ACC112 (cell line): ENCODE measurements around the gene TM9SF1.
"Not testable (repeated sequence)": the region's sequence is repeated elsewhere in the genome, so short reads cannot be mapped to it uniquely, and the experiment has no call there.

Experiments used
- H2AFZ ChIP-seq: fragments of 200-600 bp; sonication (generic); one replicate; pipeline ENCODE4 v1.6.0; 2017; ENCODE audit warnings: antibody characterized with exemption, low read length; ENCODE audit not compliant: unreplicated experiment
- H3K27ac ChIP-seq: fragments of 200-600 bp; sonication (generic); 2 replicates; pipeline ENCODE4 v1.5.1; 2014; ENCODE audit warnings: low read depth, mild to moderate bottlenecking, antibody characterized with exemption, low read length, moderate library complexity
- H3K27me3 ChIP-seq: fragments of 200-600 bp; sonication (generic); 2 replicates; pipeline ENCODE4 v1.6.1; 2014; ENCODE audit warnings: mild to moderate bottlenecking, antibody characterized with exemption, low read length, moderate library complexity, mixed read lengths; ENCODE audit not compliant: insufficient read depth
- H3K36me3 ChIP-seq: fragments of 200-600 bp; sonication (generic); 2 replicates; pipeline ENCODE4 v1.6.1; 2016; ENCODE audit warnings: mild to moderate bottlenecking, antibody characterized with exemption, low read length, moderate library complexity, mixed read lengths; ENCODE audit not compliant: insufficient read depth
- H3K4me1 ChIP-seq: fragments of 200-600 bp; sonication (generic); one replicate; pipeline ENCODE4 v1.6.1; 2016; ENCODE audit warnings: low read length, mixed read lengths; ENCODE audit not compliant: insufficient read depth, unreplicated experiment, control insufficient read depth
- H3K4me3 ChIP-seq: fragments of 200-600 bp; sonication (generic); 2 replicates; pipeline ENCODE4 v1.5.1; 2014; ENCODE audit warnings: mild to moderate bottlenecking, low read depth, low read length
- H3K79me2 ChIP-seq: fragments of 200-600 bp; sonication (generic); one replicate; pipeline ENCODE4 v1.6.0; 2016; ENCODE audit warnings: low read length; ENCODE audit not compliant: control insufficient read depth, unreplicated experiment, insufficient read depth

TM9SF1 gene

DNA sequence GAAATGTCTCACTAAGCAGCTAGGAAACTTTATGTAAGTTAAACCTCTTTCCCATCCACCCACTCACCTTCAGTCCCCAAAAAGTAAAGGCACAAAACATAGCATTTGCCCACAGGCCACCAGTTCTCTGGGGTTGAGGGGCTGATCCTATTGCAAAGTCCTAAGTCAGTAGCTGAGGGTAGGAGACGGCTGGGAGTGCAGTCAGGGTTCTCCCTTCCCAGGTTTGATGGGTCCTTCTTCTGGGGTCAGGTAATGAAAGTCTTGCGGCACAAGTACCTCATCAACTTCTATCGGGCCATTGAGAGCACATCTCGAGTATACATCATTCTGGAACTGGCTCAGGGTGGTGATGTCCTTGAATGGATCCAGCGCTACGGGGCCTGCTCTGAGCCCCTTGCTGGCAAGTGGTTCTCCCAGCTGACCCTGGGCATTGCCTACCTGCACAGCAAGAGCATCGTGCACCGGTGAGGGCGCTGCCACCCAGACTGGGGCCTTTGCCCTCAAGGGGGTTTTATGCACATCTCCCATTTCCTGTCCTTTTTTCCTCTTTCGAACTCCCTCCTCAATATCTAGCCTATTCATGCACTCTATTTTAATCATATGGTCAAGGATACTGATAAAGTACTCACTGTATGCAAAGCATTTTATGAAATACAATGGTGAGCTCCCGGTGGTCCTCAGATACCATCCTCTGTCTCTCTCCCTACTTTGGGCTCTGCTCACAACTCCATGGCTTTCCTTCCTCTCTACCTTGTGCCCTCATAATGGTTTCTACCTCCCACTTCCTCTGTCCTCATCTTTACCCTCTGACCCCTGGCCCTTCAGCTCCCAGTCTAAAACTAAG is 11.2 kb upstream of the TM9SF1 start:
- Histone ChIP-seq H3K4me1 (no peaks in the 10 kb centered on the region), H2AFZ (no peak overlapping the region), H3K27me3 (no peaks in the 10 kb centered on the region), H3K79me2 (peaks cover 1% of the 10 kb centered on the region), H3K4me3 (no peak overlapping the region), H3K36me3 (peaks cover 51% of the 10 kb centered on the region), H3K27ac (no peak overlapping the region)

DNA sequence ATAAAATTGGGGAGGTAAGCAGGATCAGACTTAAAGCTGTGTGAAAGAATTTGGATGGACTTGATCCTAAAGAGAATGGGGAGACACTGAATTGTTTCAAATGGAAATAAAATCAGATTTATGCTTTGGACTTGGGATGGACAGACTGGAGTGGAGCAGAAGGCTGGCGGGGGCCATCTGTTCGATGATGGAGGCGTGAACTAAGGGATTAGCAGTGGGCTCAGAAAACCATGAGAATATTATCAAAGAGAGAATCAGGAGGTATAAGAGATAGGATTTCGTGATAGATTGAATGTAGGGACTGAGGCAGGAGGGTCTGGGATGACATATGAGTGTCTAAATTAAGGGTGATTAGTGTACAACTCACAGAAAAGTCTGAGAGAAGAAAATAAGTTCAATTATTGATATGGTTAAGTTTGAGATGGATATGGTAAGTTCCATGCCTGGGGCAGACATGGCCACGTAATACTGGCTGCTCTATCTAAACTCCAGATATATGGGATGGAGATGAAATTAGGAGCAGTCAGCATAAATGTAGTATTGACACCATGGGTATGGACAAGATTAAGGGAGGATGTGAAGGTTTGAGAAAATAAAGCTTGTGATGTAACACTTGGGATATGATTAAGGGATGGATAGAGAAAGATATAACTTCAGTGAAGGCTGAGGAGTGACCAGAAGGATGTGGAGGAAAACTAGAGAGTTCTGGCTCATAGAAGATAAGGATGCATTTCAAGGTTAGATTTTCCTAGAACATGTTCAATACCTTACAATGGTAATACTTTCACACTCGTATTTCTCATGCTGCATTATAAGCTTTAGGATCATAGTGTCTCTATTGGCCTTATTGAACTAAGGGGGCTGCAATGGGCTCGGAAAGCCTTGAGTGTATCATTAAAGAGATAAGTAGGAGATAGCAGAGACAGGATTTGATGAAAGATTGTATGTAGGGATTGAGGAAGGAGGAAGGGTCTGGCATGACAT is 9.2 kb upstream of the TM9SF1 start:
- Histone ChIP-seq H3K4me1 (no peaks in the 10 kb centered on the region), H3K27ac (no peak overlapping the region), H3K27me3 (no peaks in the 10 kb centered on the region), H3K4me3 (no peak overlapping the region), H3K79me2 (no peaks in the 10 kb centered on the region), H2AFZ (no peak overlapping the region), H3K36me3 (peaks cover 46% of the 10 kb centered on the region)

DNA sequence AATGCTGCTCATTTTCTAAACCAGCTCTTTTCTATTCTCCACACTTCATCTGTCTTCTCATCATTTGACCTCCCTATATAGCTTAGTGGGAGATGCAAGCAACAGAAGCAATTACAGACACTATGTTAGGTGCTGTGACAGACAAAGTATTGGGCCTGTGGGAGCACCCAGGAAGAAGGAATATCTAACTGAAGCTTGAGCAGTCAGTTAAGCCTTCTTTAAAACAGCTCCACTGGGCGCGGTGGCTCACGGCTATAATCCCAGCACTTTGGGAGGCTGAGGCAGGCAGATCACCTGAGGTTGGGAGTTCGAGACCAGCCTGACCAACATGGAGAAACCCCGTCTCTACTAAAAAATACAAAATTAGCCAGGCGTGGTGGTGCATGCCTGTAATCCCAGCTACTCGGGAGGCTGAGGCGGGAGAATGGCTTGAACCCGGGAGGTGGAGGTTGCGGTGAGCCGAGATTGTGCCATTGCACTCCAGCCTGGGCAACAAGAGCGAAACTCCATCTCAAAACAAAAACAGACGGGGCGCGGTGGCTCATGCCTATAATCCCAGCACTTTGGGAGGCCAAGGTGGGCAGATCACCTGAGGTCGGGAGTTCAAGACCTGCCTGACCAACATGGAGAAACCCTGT is 8.1 kb upstream of the TM9SF1 start:
- H3K79me2 ChIP-seq, H2AFZ ChIP-seq, H3K27ac ChIP-seq, H3K4me1 ChIP-seq, H3K4me3 ChIP-seq, H3K27me3 ChIP-seq: not testable (repeated sequence)
- H3K36me3 ChIP-seq: peaks cover 45% of the 10 kb centered on the region

DNA sequence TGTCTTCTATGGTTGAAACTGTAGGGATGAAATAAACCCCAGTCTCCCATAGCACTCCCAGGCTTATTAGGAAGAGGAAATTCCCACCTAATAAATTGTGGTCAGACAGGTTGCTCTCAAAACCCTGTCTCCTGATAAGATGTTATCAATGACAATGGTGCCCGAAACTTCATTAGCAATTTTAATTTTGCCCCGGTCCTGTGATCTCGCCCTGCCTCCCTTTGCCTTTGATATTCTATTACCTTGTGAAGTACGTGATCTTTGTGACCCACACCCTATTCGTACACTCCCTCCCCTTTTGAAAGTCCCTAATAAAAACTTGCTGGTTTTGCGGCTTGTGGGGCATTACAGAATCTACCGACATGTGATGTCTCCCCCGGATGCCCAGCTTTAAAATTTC is 7.3 kb upstream of the TM9SF1 start:
- H3K27me3 ChIP-seq, H3K4me1 ChIP-seq, H3K27ac ChIP-seq, H2AFZ ChIP-seq, H3K4me3 ChIP-seq: not testable (repeated sequence)
- Histone ChIP-seq H3K36me3 (peaks cover 37% of the 10 kb centered on the region), H3K79me2 (peaks cover 10% of the 10 kb centered on the region)

DNA sequence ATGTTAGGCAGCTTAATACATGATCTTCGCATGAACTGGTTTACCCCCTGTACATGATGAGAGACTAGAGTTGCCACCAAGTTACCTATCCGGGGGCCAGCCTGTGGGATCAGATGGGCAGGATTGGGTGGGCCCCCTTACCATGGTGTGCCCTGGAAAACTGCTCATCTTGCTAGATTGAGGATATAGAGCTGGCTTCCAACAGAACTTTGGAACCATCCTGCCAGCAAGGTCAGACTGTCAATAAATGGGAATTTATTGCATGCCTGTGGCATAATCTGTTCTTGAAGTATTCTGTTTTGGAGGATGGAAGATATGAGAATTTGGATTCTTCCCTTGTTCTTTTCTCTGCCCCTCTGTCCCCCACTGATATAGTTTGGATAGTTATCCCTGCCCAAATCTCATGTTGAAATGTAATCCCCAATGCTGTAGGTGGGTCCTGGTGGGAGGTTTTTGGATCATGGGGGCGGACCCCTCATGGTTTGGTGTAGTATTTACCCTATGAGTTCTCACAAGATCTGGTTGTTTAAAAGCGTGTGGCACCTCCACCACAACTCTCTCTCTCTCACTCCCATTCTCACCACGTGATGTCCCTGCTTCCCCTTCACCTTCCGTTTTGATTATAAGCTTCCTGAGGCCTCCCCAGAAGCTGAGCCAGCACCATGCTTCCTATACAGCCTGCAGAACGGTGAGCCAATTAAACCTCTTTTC is 3.7 kb upstream of the TM9SF1 start:
- Histone ChIP-seq H3K27ac (no peak overlapping the region), H3K36me3 (peaks cover 14% of the 10 kb centered on the region), H3K79me2 (peaks cover 39% of the 10 kb centered on the region), H3K4me3 (no peak overlapping the region), H3K27me3 (no peaks in the 10 kb centered on the region), H2AFZ (no peak overlapping the region), H3K4me1 (peaks cover 15% of the 10 kb centered on the region)

DNA sequence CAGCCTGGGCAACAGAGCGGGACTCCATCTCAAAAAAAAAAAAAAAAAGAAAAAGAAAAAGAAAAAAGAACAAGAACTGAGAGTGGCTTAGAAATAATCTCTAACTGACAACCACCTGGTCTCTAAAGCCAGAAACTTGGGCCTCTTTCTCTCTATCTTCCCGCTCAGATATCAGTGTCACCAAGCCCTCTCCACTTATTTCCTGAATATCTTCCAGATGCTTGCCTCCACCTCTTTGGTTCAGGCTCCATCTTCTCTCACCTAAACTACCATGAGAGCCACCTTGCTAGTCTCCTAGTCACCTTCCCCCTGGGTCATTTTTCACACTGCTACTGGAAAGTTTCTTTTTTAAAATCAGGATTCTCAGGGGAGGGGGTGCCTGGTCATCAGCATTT is 1.8 kb upstream of the TM9SF1 start:
- Histone ChIP-seq H3K27me3 (no peaks in the 10 kb centered on the region), H3K4me1 (peaks cover 17% of the 10 kb centered on the region), H2AFZ (no peak overlapping the region), H3K36me3 (peaks cover 17% of the 10 kb centered on the region), H3K27ac (no peak overlapping the region), H3K4me3 (peak overlapping the region; percentile 96; the same call in 1 of the 2 replicates), H3K79me2 (peaks cover 50% of the 10 kb centered on the region)

DNA sequence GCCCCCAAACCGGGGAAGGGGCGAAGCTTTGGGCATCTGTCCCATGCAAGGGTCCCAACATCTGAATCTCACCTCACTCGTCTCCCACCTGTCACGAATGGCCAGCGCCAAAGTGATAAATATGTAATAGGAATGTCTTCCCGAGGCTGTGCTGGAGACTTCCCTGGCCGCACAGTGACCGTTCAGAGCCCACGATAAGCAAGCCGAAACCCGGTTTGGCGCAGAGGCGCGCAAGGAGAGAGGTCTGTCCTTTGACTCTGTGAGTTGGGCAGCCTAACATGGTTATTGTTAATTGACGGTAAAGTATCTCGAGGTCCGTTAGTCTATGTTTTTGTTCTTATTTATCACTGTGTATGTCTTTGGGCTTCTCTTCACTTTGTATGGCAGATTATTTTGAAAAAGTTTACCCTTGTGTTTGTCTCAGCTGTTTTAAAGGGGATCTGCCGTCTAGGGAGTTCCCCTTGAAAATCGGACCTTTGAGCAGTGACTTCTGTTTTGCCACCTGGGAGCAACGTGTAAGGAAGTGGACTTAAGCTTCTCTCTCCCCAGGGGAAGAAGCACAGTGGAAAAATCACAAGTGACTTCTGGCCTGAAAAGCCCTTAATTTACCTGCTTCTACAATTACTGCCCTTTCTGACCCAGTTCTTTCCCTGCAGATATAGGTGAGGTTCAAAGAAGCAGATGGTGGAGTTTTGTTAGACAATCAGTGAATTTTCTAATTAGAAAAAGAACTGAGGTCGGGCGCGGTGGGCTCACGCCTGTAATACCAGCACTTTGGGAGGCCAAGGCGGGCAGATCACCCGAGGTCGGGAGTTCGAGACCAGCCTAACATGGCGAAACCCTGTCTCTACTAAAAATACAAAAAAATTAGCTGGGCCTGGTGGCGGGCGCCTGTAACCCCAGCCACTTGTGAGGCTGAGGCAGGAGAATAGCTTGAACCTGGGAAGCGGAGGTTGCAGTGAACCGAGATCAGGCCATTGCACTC is 1.1 kb upstream of the TM9SF1 start:
- H2AFZ ChIP-seq: peak overlapping the region; percentile 94

DNA sequence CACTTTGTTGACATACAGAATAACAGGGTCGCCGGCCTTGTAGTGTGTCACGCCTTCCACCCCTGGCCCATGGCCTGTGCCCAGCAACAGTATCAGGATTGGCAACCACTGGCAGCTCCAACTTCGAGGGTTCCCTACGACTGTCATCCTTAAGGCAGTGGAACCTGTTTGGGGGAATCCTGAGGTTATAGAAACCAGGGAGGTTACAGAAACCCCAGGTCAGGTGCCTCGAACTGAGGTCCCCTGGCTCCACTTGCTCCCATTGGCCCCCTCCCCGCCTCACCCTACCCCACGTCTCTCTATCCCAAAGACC is 412 bp downstream of the TM9SF1 start:
- Histone ChIP-seq H3K27me3 (no peaks in the 10 kb centered on the region), H2AFZ (peak overlapping the region; percentile 94), H3K36me3 (peaks cover 19% of the 10 kb centered on the region), H3K4me3 (peak overlapping the region; percentile 96), H3K27ac (peak overlapping the region; percentile 94), H3K4me1 (peaks cover 17% of the 10 kb centered on the region), H3K79me2 (peaks cover 50% of the 10 kb centered on the region)

More for the DNA sequence above, 1.1 kb upstream of the TM9SF1 start:
- peaks cover 17% of the 10 kb centered on the region for H3K4me1 ChIP-seq
- peaks cover 50% of the 10 kb centered on the region for H3K79me2 ChIP-seq
- H3K27me3 ChIP-seq: no peaks in the 10 kb centered on the region
- peaks cover 14% of the 10 kb centered on the region for H3K36me3 ChIP-seq
- H3K27ac ChIP-seq: peak overlapping the region; percentile 94
- H3K4me3 ChIP-seq: peak overlapping the region; percentile 96

DNA sequence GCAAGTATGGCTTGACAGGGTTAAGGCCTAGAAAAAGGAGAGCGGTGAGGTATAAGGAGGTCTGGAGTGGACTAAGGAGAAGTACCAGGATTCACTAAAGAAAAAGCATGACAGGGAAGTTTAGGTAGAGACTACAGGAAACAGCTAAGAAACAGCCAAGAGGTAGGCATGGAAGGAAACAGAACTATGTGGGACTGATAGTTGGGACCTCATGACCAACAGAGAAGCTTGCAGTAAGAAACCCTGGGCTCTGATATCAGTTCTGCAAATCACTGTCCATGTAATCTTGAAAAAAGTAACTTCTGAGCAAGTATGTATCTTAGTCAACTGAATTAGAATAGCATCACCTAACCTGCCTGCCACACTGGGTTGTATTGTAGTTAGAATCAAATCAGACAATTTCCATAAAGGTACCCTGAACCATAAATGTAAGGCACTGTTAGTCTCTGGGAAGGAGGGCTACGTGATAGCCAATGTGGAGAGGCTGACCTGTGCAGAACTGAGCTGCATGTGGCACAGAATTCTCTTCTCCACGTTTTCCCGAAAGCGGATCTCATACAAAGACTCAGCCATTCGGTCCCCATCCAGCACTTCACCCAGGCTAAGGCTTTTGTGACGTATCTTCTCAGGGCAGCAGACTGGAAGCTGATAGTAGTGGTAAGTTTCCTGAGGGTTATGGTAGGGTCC is 912 bp downstream of the TM9SF1 start:
- Histone ChIP-seq H2AFZ (peak overlapping the region; percentile 94), H3K4me3 (peak overlapping the region; percentile 96), H3K79me2 (peaks cover 50% of the 10 kb centered on the region), H3K36me3 (peaks cover 19% of the 10 kb centered on the region), H3K27ac (peak overlapping the region; percentile 94), H3K27me3 (no peaks in the 10 kb centered on the region), H3K4me1 (peaks cover 17% of the 10 kb centered on the region)
